GM21786 (cell line): ENCODE results near the gene VDR.

Source experiments
- ATAC-seq: cut with Tn5 transposase; IDR thresholded peaks from one replicate; pipeline ENCODE4 v1.9.1; 2021; ENCODE audit not compliant: unreplicated experiment

The VDR gene

DNA sequence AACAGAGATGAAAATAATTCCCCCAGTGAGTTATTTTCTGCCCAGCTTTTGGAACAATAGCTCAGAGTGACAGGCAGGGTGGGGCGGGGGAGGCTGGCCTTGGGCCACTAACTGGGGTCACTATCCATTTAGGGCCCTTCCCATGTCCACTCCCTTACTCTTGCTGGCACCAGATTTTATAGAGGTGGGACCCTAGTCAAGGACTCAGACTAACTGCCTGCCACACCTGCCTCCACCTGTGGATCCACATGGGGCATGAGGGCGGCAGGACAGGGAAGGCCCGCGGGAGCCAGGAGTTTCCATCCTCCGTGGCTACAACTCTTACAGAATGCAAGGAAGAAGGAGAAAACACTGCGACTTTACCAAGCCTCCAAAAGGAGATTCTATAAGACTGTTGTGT lies 10.1 kb downstream of the VDR start:
- ATAC-seq = no peak

DNA sequence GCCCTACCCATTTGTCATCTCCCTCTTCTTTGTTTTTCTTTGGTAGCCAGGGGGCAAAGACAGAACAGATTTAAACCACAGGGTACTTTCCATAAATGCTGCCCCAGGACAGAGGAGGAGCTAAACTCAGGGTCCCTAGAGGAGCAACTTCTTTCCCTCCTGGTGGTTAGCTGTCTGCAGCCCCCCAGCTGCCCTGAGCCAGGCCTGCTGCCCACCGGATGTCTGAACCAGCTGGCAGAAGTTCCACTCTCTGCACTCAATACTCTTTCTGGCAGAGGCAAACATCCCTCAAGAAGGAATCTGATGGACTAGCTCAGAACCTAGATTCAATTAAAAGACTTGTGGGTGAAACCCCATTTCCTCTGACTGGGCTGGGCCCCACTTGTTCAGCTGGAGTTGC lies 10.7 kb downstream of the VDR start:
- ATAC-seq = no peak

DNA sequence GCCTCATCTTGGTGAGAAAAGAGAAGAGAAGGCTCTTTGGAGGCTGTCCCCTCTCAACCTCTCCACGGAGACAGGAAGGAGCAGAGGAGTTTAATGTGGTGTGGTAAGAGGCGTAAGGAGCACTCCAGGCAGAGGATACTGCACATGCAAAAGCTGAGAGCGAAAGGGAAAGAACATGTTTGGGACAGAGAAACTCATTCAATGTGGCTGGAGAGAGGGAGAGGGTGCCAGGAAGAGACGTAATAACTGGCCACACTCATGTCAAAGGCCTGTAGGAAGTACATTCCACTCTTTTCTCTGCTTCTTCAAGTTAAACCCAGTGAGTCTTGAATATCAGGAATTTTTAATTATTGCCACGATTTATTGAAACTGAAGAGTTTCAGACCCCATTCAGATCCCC lies 12.0 kb downstream of the VDR start:
- ATAC-seq = no peak

DNA sequence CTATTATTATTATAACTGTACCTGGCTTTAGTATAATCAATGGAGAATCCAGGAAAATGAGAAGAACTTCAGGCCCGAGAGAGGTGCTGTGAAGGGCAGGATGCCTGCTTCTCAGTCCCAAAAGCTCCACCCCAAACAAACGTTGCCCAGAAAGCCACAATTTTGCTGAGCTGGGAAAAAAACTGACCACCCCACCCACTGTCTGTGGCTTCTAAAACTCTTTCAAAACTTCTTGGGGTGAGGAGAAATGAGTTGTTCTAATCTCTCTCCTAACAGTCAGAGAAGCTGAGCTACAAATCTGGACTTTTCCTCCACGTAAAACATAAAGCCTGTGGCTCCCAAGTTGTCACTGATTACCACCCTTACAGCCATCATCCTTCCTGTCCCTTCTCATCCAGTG lies 13.4 kb downstream of the VDR start:
- no peak for ATAC-seq

DNA sequence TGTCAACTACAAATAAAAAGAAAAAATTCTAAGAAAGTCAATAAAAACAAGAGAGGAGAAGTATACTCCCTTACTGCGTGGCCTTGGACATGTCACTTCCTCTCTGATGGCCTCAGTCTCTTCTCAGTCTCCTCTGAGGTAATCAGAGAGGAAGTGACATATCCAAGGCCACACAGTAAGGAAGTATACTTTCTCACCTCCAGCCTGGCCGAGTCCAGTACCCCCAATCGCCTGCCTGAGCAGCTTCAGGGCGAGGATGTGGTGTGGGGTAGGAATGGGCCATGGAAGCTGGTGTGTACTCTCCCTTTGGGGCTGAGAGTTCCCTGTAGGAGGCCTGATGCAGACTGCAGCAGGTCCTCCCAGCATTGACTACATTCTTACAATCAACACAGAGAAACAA lies 15.8 kb downstream of the VDR start:
- ATAC-seq = no peak

DNA sequence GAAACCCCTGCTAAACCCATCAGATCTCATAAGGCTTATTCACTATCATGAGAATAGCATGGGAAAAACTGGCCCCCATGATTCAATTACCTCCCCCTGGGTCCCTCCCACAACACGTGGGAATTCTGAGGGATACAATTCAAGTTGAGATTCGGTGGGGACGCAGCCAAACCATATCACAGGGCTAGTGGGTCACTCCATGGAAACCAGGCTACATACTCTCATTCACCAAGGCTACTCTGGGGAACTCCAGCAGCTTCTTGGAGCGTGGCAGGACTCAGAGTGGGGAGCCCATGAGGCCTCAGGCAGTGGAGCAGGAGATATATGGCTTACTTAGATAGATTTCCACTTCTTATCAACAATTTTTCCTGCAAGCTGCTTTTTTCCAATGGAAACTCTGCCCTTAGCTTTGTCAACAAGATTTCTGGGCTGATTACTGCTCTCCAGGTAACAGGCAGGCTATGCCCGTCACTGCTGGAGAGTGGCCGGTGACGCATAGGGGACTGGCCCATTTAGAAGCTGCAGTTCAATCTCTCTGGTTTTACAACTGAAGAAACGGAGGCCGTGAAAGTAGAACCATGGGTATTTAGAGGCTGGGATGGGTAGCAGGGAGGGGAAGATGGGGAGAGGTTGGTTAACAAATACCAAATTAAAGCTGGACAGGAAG lies 16.5 kb downstream of the VDR start:
- ATAC-seq = no peak

DNA sequence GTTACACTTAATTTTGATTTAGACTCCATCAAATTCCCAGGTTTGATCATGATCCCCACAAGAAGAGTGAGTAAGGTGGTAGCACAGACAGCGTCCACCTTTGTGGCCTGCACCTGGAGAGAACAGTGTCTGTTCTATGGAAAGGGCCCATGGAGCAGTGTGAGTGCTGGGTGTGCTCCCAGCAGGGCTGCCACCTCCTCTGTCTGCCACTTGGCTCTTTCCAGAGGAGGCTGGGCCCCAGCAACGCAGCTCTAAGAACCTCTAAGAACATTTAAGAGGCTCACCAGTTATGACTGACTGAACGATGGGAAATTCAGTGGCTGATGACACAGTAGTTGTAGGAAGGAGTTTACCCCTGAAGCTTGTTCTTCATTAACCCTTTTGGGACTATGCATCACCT lies 17.3 kb downstream of the VDR start:
- ATAC-seq = no peak

DNA sequence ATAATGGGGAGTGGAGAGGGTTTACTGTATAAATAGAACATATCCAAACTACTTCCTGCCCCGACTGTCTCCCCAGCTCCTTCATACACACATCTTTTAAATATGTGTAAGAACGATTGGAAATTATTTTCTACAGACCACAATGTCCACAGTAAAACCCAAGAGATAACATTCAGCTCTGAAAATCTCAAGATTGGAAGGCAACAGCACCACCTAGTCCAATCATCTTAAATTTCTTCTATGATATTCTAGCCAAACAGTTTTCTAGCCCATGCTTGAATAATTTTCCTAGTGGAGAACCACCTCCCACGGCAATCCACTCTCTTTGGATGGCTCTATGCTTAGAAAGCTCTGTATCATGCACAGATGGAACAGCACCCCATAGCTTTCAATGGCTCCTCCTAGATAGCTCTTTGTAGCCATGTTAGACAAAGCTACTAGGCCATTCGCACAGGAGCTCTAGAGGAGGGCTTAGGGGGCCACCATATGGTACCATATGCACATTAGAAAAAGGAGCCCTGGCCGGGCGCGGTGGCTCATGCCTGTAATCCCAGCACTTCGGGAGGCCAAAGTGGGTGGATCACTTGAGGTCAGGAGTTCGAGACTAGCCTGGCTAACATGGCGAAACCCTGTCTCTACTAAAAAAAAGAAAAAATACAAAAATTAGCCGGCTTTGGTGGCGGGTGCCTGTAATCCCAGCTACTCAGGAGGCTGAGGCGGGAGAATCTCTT lies 18.1 kb downstream of the VDR start:
- ATAC-seq = no peak

DNA sequence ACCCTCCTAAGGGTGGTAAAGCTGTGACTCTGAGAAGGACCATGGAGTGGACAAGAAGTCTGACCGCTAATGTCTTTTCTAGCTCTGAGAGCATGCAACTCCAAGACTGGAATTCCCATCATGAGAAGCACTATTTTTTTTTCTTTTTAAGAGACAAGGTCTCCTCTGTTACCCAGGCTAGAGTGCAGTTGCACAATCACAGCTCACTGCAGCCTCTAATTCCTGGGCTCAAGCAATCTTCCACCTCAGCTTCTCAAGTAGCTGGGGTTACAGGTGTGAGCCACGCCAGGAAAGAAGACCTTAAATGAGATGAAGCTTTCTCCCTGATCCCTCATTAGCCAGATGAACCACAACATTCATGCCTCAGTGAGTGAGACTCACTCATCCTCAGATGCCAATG lies 19.2 kb downstream of the VDR start:
- ATAC-seq = no peak

DNA sequence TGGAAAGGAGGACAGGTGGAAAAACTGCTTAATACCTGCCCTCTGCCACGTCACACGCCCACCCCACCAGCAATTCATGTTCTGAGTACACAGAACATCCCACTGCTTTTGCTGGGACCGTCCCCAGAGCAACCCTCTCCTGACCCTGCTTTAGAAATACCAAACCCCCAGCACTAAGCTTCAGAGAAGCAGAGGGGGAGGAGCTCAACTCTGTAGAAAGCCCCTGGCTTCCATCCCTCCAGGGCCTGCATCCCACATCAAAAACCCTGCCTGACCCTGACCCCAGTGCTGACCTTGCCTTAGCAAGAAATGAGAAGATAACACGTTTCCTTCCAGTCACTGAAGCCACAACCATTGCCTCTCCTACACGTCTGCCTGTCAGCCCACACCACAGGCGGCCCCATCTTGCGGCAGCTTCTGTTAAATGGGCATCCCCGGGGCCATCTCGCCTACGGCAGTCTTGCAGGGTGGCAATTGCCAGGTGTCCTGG lies 19.7 kb downstream of the VDR start:
- ATAC-seq = peak; percentile 38

DNA sequence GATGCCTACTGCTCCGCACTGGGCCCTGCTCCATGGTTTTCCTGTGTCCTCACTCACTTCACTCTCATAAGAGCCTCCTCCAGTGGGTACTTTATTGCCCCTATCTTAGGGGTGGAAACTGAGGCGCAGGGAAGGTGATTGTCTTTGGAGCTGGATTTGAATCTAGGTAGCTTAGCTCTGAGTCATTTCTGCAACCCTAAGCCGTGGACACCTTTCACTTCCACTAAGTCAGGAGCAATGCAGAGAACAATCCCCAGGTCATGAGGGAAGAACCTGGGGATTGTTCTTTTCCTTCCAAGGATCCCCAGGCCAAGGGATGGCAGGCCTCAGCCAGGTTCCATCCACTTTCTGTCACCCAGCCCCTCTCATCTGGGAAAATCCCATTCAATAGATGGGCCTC lies 20.3 kb downstream of the VDR start:
- ATAC-seq = no peak

DNA sequence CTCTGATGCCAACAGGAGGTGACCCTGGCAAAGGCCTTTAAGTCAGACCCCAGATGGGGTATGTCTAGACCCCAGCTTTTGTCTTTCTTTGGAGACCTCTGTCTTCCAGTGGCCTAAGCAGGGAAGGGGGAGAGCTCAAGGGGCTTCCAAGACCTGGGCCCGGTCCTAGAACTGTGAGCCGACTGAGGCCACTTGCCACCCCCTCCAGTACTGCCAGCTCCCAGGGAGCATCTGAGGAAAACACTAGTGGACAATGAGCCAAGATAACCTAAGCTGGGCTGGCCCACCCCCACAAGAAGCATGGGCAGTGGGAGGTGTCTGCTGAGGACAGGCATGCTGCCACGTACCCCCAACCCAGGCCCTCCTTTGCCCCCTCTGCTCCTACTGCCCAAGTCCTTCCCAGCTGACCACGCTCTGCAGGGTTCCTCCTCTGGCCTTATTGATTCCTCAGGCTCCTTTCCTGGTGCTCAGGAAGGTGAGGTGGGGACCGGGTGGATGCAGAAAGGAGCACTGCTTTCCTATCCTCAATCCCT lies 21.1 kb downstream of the VDR start:
- ATAC-seq = no peak

DNA sequence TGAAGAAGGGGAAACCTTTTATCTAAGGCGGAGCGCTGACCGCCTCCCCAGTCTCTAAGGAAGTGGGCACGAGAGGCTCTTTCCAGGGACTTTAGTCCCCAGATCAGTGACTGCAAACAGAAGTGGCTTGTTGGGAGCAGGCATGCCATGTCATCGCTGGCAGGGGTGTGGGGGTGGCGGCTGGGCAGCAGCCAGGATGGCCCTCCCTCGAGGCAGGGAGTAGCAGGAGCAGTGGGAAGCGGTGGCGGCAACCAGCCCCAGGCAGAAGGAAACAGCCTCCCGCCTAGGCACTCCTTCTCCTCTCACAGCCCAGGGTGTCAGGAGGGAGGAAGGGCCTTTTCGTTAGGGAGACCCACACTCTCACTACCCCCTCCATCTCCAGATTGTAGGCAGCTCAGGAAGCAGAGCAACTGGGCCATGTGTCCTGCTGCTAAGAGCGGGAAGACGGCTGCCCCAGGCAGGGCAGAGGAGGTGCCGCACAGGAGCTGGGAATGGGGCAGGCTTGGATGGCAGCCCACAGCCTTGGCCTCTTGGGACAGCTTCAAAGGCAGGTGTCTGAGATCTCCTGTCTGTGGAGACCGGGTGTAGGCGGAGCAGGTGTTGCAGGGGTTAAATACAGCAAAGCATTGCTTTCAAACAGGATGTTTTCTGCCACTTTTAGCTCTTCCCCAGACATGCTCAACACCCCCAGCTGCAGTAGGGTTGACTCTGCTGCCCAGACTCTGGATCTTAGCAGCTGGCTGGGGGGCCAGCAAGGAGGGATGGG lies 21.8 kb downstream of the VDR start:
- ATAC-seq = peak; percentile 77

DNA sequence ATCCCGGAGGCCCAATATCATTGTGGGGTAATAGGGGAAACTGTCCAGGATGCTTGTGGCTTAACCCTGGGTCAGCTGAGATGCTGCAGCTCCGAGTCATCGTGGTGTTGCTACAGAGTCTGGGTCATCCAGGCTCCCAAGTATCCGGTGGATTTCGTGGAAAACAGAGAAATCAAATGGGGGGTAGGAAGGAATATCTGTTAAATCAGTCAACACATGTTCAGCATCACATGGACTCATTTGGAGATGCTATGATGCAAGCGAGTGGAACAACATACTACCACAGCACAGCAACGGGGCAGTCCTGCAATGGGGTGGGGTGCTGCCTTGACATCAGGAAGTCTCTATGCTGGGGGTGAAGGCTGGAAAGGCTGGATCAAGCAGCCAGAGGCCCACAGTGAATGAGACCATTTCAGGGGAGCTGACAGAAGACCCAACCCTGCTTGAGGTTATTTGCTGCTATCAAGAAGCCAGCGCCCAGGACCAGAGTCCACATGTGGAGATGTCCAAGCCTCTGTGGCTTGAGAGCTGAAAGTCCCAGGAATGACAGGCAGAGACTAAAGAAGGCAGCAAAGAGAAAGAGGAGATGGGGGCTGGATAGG lies 22.9 kb downstream of the VDR start:
- no peak for ATAC-seq

DNA sequence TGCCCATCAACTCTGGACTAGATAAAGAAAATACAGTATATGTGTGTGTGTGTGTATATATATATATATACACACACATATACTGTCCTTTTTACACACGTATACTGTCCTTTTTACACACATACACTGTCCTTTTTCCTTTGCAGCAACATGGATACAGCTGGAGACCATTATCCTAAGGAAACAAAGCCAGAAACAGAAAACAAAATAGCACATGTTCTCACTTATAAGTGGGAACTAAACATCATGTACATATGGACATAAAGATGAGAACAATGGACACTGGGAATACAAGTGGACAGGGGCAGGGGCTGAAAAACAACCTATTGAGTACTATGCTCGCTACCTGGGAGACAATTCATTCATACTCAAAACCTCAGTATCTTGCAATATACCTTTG lies 23.7 kb downstream of the VDR start:
- ATAC-seq = no peak

DNA sequence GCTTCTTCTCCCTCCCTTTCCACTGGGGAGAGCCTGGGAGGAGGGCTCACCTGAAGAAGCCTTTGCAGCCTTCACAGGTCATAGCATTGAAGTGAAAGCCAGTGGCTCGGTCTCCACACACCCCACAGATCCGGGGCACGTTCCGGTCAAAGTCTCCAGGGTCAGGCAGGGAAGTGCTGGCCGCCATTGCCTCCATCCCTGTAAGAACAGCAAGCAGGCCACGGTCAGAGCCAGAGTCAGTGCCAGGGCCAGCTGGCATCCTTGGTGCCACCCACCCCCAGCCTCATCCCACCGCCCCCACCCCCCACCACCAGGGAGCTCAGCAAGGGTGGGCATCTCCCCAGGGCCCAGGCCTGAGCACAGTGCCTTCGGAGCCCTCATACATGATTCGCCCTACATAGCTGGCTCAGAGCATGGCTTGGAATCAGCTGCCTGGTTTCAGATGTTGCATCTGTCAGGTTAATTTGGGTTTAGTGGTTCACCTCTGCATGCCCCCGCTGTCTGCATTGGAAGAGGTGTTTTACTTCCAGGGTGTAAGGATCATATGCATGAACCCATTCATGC lies 25.8 kb downstream of the VDR start:
- no peak for ATAC-seq

DNA sequence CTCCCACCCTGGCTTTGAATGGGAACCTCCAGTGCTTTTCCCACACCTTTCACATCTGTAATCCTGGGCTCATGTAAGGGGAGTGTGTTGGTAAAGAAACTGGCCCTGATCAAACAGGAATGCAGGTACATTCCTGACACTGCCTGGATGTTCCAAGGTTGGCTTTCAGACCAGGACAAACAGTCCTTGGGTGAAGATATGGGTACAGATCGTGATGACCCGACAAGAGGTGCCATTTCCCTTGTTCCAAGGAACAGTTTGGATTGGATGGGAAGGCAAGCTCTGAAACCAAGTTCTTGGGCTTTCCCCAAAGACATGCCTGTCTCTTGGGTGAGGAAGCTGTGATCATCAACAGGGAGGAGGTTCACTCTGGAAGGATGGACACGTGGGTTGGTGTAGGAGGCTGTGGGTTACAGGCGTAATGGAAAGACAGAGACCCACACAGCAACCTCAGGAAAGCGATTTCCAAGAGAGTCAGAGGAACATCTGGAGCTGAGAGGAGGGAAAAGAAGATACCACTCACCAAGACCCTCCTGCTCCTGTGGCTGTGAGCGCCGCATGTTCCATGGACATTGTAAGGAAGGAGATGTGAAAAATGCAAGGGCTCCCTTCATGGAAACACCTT lies 26.4 kb downstream of the VDR start:
- no peak for ATAC-seq

DNA sequence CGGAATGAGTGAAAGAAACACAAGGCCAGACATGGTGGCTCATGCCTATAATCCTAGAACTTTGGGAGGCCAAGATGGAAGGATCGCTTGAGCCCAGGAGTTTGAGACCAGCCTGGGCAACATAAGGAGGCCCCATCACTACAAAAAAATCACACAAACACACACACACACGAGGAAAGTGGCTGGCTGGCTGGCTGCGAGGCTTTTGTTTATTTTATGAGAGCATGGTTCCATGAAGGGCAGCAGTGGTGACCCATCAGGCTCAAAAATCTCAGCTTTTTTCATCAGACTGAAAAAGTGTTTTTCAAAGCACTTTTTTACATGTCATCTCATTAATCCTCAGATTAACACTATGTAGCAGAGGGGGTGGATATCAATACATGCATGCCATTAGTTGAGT lies 27.7 kb downstream of the VDR start:
- ATAC-seq = no peak

DNA sequence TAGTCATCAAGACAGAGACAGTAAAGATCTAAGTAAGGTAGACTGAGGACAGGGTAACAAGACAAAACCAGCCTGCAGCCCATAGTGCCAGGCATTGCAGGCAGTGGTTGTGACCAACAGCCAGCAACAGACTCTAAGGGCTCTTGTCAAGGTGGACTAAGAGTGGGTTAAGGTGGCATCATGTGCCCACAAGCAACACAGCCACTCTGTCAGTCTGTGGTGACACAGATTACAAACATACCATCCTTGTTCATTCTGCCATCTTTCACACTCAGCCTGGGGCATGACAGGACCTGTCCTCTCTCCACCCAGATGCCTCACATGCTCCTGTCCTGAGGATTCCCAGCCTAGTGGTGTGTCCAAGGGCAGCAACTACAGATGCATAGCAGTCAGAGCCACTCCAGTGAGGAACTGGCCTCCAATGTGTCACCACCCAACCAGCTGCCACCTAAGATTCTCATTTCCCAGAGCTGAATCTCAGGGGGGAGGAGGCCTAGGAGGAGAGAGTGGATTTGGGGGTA lies 28.3 kb downstream of the VDR start:
- no peak for ATAC-seq

DNA sequence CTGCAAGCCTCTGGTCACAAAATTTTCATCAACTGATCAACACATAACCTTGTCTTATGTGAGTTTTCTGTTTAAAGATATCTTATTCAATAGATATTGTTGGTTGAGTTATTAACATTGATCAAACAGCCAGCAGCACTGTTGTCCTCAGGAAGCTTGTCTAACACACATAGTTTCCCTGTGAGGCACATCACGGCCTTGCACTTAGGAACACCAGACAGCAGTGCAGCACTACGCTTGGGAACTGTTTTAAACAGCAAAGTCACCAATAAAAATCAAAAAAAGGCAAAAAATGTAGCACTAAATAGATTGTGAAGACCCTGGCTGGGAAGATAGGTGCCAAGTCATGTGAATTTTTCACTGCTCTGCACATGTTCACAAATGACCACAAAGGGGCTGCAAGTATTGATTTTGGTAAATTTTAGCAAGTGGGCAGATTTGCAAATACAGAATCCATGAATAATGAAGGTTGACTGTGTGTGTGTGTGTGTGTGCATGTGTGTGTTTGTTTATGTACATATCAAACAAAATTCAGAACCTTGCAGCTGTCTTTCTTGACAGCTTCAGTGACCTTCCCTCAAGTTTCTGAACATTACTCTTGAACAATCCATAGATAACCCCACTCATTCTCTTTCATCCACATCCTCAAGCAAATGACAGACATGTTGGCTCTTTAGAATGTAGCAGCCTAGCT lies 28.9 kb downstream of the VDR start:
- no peak for ATAC-seq
